Epithelial cell of proximal tubule (primary cell): Measurements from ENCODE around the gene CPT1B. TPM values are rescaled to one million over a fixed set of nuclear protein-coding genes. Genes with fewer than 3 reads are reported as not detected.
"Not testable (repeated sequence)": the region's sequence is repeated elsewhere in the genome, so short reads cannot be mapped to it uniquely, and the experiment has no call there.

Experiments used
- DNase-seq: peaks from one replicate; pipeline ENCODE4 v3.0.0-alpha.2; 2011; ENCODE audit warnings: low read depth
- H3K4me3 ChIP-seq: 2 replicates; pipeline ENCODE4 v1.5.1; 2011; ENCODE audit warnings: low read depth, mild to moderate bottlenecking, low read length
- total RNA-seq: library from RNA; depleted of rRNA; stranded (reverse); fragments of >200 nt; gene quantifications from 2 replicates; pipeline ENCODE4 v1.2.3, GENCODE V29; 2015
- TF ChIP-seq, protein P1 (sequence below): conservative IDR thresholded peaks from 2 replicates; pipeline ENCODE4 v1.5.1; 2012; ENCODE audit warnings: low read depth, mild to moderate bottlenecking, low read length

The CPT1B gene
- total RNA-seq, 1 donor from 2014 or later: 4.0 TPM

DNA sequence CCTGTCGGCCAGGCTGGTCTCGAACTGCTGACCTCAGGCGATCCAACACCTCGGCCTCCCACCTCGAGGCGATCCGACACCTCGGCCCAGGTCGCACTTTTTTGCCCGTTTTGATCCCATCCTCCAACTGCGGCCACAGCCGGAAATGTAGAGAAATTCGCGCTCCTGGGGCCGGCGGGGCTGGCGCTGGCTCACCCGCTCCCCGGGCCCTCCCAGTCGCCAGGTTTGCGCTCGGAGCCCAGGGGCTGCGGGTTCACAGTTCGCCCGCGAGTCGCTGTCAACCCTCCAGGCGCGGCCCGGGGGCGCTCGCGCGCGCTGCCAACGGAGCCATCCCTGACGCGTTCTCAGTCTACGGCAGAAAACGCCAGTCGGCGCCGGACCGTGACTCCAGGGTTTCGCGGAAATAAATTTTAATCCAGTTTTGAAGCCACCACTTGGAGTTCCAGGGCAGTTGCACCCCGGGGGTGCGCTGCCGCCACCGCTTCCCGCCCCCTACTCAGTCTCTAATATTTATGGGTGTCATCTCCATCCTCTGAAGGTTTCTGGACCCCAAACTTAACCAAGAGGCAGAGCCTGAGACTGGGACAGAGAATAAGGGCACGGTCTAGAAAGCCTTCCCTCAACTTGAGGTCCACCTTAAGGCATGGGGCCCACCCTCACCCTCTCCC, 34.0 kb downstream of the CPT1B start:
- DNase-seq: no peak
- TF ChIP-seq, protein P1, sequence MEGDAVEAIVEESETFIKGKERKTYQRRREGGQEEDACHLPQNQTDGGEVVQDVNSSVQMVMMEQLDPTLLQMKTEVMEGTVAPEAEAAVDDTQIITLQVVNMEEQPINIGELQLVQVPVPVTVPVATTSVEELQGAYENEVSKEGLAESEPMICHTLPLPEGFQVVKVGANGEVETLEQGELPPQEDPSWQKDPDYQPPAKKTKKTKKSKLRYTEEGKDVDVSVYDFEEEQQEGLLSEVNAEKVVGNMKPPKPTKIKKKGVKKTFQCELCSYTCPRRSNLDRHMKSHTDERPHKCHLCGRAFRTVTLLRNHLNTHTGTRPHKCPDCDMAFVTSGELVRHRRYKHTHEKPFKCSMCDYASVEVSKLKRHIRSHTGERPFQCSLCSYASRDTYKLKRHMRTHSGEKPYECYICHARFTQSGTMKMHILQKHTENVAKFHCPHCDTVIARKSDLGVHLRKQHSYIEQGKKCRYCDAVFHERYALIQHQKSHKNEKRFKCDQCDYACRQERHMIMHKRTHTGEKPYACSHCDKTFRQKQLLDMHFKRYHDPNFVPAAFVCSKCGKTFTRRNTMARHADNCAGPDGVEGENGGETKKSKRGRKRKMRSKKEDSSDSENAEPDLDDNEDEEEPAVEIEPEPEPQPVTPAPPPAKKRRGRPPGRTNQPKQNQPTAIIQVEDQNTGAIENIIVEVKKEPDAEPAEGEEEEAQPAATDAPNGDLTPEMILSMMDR: peak; percentile 56
- peak overlapping the region; percentile 38 for H3K4me3 ChIP-seq

DNA sequence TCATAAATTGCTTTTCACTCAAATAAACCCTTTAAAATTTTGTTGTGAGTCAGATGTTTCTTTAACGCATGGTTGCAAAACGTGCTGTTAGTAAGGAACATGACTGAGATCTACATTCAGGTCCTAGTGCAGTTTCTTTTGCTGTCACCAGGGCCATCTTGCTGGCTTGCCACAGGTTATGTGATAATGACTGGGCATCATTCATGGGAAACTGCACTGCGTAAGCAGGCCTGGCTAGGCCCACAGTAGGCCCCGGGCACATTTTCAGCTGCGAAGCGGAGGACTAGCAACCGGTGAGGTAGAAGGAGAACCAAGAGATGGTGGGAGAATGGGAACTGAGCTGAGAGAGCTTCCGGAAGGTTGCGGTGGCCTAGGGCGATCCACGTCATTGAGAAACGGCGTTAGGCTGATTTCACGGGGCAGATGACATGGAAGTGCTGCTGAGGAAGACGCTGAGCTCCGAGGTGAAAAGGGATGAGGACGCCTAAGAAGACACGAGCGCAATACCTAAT, 35.8 kb downstream of the CPT1B start:
- no peak overlapping the region for H3K4me3 ChIP-seq
- TF ChIP-seq, protein P1: peak; percentile 4
- DNase-seq: no peak

DNA sequence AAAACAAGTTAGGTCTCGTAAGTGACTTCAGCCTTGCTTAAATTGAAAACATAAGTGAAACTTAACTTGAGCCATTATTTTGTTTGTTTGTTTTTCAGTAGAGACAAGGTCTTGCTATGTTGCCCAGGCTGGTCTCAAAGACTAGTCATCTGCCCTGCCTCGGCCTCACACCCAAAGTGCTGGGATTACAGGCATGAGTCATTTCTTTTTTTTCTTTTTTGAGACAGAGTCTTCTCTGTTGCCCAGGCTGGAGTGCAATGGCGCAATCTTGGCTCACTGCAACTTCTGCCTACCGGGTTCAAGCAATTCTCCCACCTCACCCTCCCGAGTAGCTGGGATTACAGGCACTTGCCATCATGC, 36.6 kb downstream of the CPT1B start:
- not testable (repeated sequence) for H3K4me3 ChIP-seq, DNase-seq

DNA sequence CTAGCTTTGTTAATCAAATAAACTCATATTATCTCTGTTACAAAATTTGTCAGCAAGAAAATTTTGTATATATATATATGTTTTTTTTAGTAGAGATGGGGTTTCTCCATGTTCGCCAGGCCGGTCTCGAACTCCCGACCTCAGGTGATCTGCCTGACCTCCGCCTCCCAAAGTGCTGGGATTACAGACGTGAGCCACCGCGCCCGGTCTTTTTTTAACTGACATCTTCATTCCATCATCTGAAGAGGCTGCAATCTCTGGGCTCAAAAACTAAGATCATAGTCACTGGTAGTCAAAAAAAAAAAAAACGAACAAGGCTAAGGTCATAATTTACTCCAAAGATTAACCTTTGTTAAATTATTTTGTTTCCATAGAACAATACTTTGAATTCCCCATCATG, 37.8 kb downstream of the CPT1B start:
- TF ChIP-seq, protein P1: no peak
- H3K4me3 ChIP-seq: no peak overlapping the region
- DNase-seq: no peak

DNA sequence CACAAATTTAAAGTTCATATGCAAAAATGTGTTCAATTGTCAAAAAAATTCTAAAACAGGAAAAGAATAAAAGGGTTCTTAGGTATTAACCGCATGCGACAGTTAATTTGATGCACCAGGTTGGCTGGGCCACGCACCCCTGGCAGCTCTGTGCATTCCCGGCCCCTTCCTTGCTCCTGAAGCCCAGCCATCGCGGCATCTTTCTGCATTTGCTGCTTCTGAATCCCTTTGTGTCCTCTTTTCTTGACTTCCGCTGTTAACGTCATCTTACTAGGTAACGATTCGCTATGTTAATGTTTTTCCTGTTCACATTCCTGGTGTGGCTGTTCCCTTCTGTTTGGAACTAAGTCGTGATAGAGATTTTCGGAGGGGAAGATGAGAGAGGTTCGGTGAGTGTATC, 40.5 kb downstream of the CPT1B start:
- TF ChIP-seq, protein P1: no peak
- no peak for DNase-seq
- H3K4me3 ChIP-seq: no peak overlapping the region

DNA sequence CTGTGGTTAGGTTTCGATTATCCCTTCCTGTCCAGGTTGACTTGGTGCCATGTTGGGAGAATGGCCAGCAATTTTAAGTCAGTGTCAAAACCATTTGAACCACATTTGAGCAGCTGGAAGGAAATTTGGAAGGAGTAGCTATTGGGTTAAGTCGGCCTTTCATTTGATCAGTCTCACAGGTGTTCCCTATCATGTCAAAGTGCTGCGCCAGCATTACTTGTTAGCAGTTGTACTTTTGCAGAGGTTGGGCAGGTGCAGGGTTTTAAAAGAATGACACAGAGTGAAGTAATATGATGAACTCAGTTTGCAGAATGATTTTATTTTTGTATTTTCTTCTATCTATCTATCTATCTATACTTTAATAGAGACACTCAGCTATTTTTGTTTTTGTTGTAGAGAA, 42.0 kb downstream of the CPT1B start:
- DNase-seq: no peak
- TF ChIP-seq, protein P1: no peak
- no peak overlapping the region for H3K4me3 ChIP-seq

DNA sequence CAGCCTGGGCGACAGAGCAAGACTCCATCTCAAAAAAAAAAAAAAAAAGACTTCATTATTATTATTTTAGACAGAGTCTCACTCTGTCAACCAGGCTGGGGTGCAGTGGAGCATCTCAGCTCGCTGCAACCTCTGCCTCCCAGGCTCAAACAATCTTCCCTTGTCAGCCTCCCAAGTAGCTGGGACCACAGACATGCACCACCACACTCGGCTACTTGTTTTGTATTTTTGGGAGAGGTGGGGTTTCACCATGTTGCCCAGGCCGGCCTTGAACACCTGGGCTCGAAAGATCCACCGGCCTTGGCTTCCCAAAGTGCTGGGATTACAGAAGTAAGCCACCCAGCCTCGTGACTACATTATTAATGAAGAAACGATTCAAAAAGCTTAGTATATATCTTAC, 43.1 kb downstream of the CPT1B start:
- TF ChIP-seq, protein P1: no peak
- H3K4me3 ChIP-seq: no peak overlapping the region
- no peak for DNase-seq

DNA sequence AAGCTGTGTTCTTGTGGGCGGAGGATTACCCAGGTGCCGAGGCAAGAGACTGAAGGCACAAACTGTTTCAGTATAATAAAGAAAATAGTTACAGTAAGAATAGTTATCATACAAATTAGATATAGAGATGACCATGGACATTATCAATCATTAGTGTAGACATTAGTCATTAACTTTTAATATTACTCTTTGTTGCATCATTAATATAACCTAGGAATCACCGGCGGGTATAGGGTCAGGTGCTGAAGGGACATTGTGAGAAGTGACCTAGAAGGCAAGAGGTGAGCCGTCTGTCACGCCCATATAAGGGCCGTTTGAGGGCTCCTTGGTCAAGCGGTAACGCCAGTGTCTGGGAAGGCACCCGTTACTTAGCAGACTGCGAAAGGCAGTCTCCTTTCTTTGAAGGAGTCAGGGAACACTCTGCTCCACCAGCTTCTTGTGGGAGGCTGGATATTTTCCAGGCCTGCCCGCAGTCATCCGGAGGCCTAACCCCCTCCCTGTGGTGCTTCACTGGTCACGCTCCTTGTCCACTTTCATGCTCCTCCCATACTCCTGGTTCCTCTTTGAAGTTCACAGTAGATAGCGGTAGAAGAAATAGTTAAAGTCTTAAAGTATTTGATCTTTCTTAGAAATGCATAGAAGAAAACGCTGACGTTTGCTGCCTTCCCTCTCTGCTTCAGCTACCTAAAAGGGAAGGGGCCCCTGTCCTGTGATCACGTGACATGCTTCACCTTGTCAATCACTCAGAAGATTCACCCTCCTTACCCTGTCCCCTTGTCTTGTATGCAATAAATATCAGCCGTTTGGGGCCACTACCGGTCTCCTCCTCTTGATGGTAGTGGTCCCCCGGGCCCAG, 44.1 kb downstream of the CPT1B start:
- not testable (repeated sequence) for H3K4me3 ChIP-seq, DNase-seq
